ENCODE measurements around the gene SLC35G6.

- TF ChIP-seq CTCF (IDR thresholded peaks at IDR 0.05): no peak
- TF ChIP-seq USF2 (CRISPR knock-in tag; IDR thresholded peaks at IDR 0.05): no peak
- TF ChIP-seq NR1H2 (CRISPR knock-in tag; IDR thresholded peaks at IDR 0.05): no peak
- TF ChIP-seq ERG (CRISPR knock-in tag; IDR thresholded peaks at IDR 0.05): no peak
- TF ChIP-seq PRDM15 (CRISPR knock-in tag; IDR thresholded peaks at IDR 0.05): no peak
- TF ChIP-seq SMAD4 (CRISPR knock-in tag; IDR thresholded peaks at IDR 0.05): no peak
- TF ChIP-seq SP1 (CRISPR knock-in tag; conservative IDR thresholded peaks at IDR 0.05): no peak
- no peak for TF ChIP-seq HMGXB4 (CRISPR knock-in tag; IDR thresholded peaks at IDR 0.05)
- no peak for TF ChIP-seq ARID4B (CRISPR knock-in tag; IDR thresholded peaks at IDR 0.05; ENCODE audit: borderline replicate concordance)
- TF ChIP-seq CBFB (CRISPR knock-in tag; IDR thresholded peaks at IDR 0.05; ENCODE audit: low read depth): no peak
- TF ChIP-seq ZNF232 (CRISPR knock-in tag; IDR thresholded peaks at IDR 0.05): no peak
- no peak for TF ChIP-seq NR2C2 (CRISPR knock-in tag; IDR thresholded peaks at IDR 0.05)
- TF ChIP-seq STAT6 (CRISPR knock-in tag; conservative IDR thresholded peaks at IDR 0.05; ENCODE audit: low read depth): no peak
- TF ChIP-seq ZNF138 (CRISPR knock-in tag; conservative IDR thresholded peaks at IDR 0.05): no peak
Measured at GRCh38 chr17:7468290-7468689, 13.0 kb upstream of the SLC35G6 start.

All from WTC11 (cell line).